Astrocyte (in vitro differentiated cells and primary cell): ENCODE measurements around the gene PCDH8. TPM values are rescaled to one million over a fixed set of nuclear protein-coding genes. Genes with fewer than 3 reads are reported as not detected.

Experiments used
- DNase-seq: peaks from one replicate; pipeline ENCODE4 v3.0.0-alpha.2; 2010; ENCODE audit warnings: low read depth
- FAIRE-seq: peaks from 2 replicates; lab custom pipeline; 2011; peaks lifted over from hg19 to GRCh38; lab: Jason Lieb, UNC
- H2AFZ ChIP-seq: 2 replicates; pipeline ENCODE4 v1.6.0; 2012; ENCODE audit warnings: low read depth, low read length, inconsistent platforms
- H3K27ac ChIP-seq: 2 replicates; pipeline ENCODE4 v1.5.1; 2011; ENCODE audit warnings: low read depth, low read length, inconsistent platforms
- H3K27me3 ChIP-seq: 2 replicates; pipeline ENCODE4 v1.6.0; 2011; ENCODE audit warnings: low read length, inconsistent platforms; ENCODE audit not compliant: insufficient read depth
- H3K36me3 ChIP-seq: 2 replicates; pipeline ENCODE4 v1.5.1; 2011; ENCODE audit warnings: low read length, inconsistent platforms; ENCODE audit not compliant: insufficient read depth
- H3K4me1 ChIP-seq: 2 replicates; pipeline ENCODE4 v1.5.1; 2011; ENCODE audit warnings: low read length, inconsistent platforms; ENCODE audit not compliant: insufficient read depth
- H3K4me2 ChIP-seq: 2 replicates; pipeline ENCODE4 v1.6.0; 2012; ENCODE audit warnings: low read length, inconsistent platforms
- H3K4me3 ChIP-seq: 2 replicates; pipeline ENCODE4 v1.5.1; 2011; ENCODE audit warnings: low read depth, mild to moderate bottlenecking, low read length, inconsistent platforms; ENCODE audit not compliant: insufficient read depth
- H3K79me2 ChIP-seq: 2 replicates; pipeline ENCODE4 v1.6.0; 2012; ENCODE audit warnings: mild to moderate bottlenecking, low read length, inconsistent platforms; ENCODE audit not compliant: insufficient read depth
- H3K9ac ChIP-seq: 2 replicates; pipeline ENCODE4 v1.6.0; 2012; ENCODE audit warnings: mild to moderate bottlenecking, low read length, inconsistent platforms
- H3K9me3 ChIP-seq: 2 replicates; pipeline ENCODE4 v1.5.1; 2012; ENCODE audit warnings: low read depth, mild to moderate bottlenecking, low read length, inconsistent platforms; ENCODE audit not compliant: insufficient read depth
- H4K20me1 ChIP-seq: 2 replicates; pipeline ENCODE4 v1.6.0; 2012; ENCODE audit warnings: low read length, inconsistent platforms; ENCODE audit not compliant: insufficient read depth
- H3K27ac Mint-ChIP-seq: one replicate; pipeline ENCODE4 v1.8.0; 2021; ENCODE audit warnings: mild to moderate bottlenecking, mixed read lengths; ENCODE audit not compliant: unreplicated experiment
- H3K27me3 Mint-ChIP-seq: one replicate; pipeline ENCODE4 v1.8.0; 2021; ENCODE audit warnings: low read depth, mixed read lengths; ENCODE audit not compliant: unreplicated experiment
- H3K36me3 Mint-ChIP-seq: one replicate; pipeline ENCODE4 v1.8.0; 2021; ENCODE audit warnings: low read depth, mixed read lengths; ENCODE audit not compliant: unreplicated experiment
- H3K4me1 Mint-ChIP-seq: one replicate; pipeline ENCODE4 v1.8.0; 2021; ENCODE audit warnings: low read depth, mixed read lengths; ENCODE audit not compliant: unreplicated experiment
- H3K4me3 Mint-ChIP-seq: one replicate; pipeline ENCODE4 v1.8.0; 2021; ENCODE audit warnings: mild to moderate bottlenecking, moderate library complexity, mixed read lengths; ENCODE audit not compliant: unreplicated experiment
- H3K9me3 Mint-ChIP-seq: one replicate; pipeline ENCODE4 v1.8.0; 2021; ENCODE audit warnings: mild to moderate bottlenecking, mixed read lengths; ENCODE audit not compliant: unreplicated experiment
- CTCF ChIP-seq: IDR thresholded peaks from 2 replicates; pipeline ENCODE4 v1.5.1; 2011; ENCODE audit warnings: low read depth, mild to moderate bottlenecking, inconsistent platforms, low read length, moderate library complexity; ENCODE audit not compliant: insufficient read depth
- EZH2 ChIP-seq: IDR thresholded peaks from 2 replicates; pipeline ENCODE4 v1.6.1; 2012; ENCODE audit warnings: mild to moderate bottlenecking, low read length, inconsistent platforms; ENCODE audit not compliant: insufficient read depth
- total RNA-seq: library from RNA; stranded (reverse); gene quantifications from 2 replicates; pipeline ENCODE4 v1.2.1, GENCODE V29; 2021

Gene PCDH8
- total RNA-seq, 1 donor from 2014 or later, result 1.9 TPM

GRCh38 chr13:52850072-52850395 is 1.6 kb upstream of the PCDH8 start:
- TF ChIP-seq EZH2 (no peak), CTCF (no peak)
- Histone ChIP-seq H3K4me3 (no peak overlapping the region), H3K9me3 (peaks cover 7% of the 10 kb centered on the region), H2AFZ (no peak overlapping the region), H4K20me1 (no peaks in the 10 kb centered on the region), H3K4me2 (peak overlapping the region; percentile 98), H3K4me1 (peaks cover 14% of the 10 kb centered on the region), H3K27me3 (peaks cover 42% of the 10 kb centered on the region), H3K9ac (no peak overlapping the region), H3K79me2 (no peaks in the 10 kb centered on the region), H3K27ac (no peak overlapping the region), H3K36me3 (no peaks in the 10 kb centered on the region)
- Mint-ChIP-seq H3K27me3 (peaks cover 35% of the 10 kb centered on the region), H3K27ac (no peak overlapping the region), H3K36me3 (peaks cover 2% of the 10 kb centered on the region), H3K4me1 (peaks cover 4% of the 10 kb centered on the region), H3K9me3 (peaks cover 29% of the 10 kb centered on the region), H3K4me3 (no peak overlapping the region)
- no peak for DNase-seq
- FAIRE-seq, result no peak

GRCh38 chr13:52849291-52850071 is 1.0 kb upstream of the PCDH8 start:
- no peaks in the 10 kb centered on the region for H3K36me3 ChIP-seq
- Mint-ChIP-seq H3K4me1 (peaks cover 4% of the 10 kb centered on the region), H3K4me3 (peak overlapping the region; percentile 67), H3K9me3 (peaks cover 34% of the 10 kb centered on the region), H3K27ac (no peak overlapping the region), H3K36me3 (peaks cover 2% of the 10 kb centered on the region), H3K27me3 (peaks cover 38% of the 10 kb centered on the region)
- no peak for TF ChIP-seq CTCF
- TF ChIP-seq EZH2, result no peak
- no peaks in the 10 kb centered on the region for H4K20me1 ChIP-seq
- H3K4me1 ChIP-seq, result peaks cover 14% of the 10 kb centered on the region
- H3K4me2 ChIP-seq, result no peak overlapping the region
- no peaks in the 10 kb centered on the region for H3K79me2 ChIP-seq
- DNase-seq, result no peak
- H3K9ac ChIP-seq, result no peak overlapping the region
- H2AFZ ChIP-seq, result no peak overlapping the region
- FAIRE-seq, result no peak
- H3K9me3 ChIP-seq, result peaks cover 7% of the 10 kb centered on the region
- peaks cover 47% of the 10 kb centered on the region for H3K27me3 ChIP-seq
- H3K4me3 ChIP-seq, result no peak overlapping the region
- H3K27ac ChIP-seq, result no peak overlapping the region
